A549 (cell line): Measurements from ENCODE around the gene BPIFB4. TPM values are rescaled to one million over a fixed set of nuclear protein-coding genes. Genes with fewer than 3 reads are reported as not detected.

Experiments
- ATAC-seq, 2 experiments: fragments of 200-7000 bp in 1 of 2; fragments of >200 bp in 1 of 2; cut with Nextera tagmentation in 1 of 2; cut with Tn5 transposase in 1 of 2; 3 replicates each; pipeline versions ENCODE4 v1.8.0 to v1.9.1; 2018 to 2020; ENCODE audit warnings: mild to moderate bottlenecking in 1 of 2, moderate library complexity in 1 of 2
- CTCF ChIA-PET: fragments of 300-600 bp; sonication (Branson Sonifier 250); formaldehyde crosslinking; extraction: SDS; loops from one replicate; lab custom pipeline; 2021; ENCODE audit warnings: antibody characterized with exemption, inconsistent platforms; lab: Yijun Ruan, JAX
- POLR2A ChIA-PET: fragments of 350-600 bp; formaldehyde crosslinking; extraction: SDS; loops from one replicate; lab custom pipeline; 2021; ENCODE audit warnings: antibody characterized with exemption, inconsistent platforms; lab: Yijun Ruan, JAX
- DNase-seq, 2 experiments: peaks; one replicate each; pipeline versions ENCODE4 v3.0.0 to v3.0.0-alpha.2; 2011 to 2016; ENCODE audit warnings: low read depth in 1 of 2, low spot score in 1 of 2
- FAIRE-seq: peaks from 2 replicates; lab custom pipeline; 2011; peaks lifted over from hg19 to GRCh38; lab: Jason Lieb, UNC
- H3K27ac ChIP-seq, 2 experiments: fragments of >200 bp; sonication (Bioruptor Twin); formaldehyde crosslinking; 3 replicates each; pipeline ENCODE4 v1.5.1; 2016 to 2017
- H3K4me1 ChIP-seq: fragments of >200 bp; sonication (Bioruptor Twin); formaldehyde crosslinking; 3 replicates; pipeline ENCODE4 v1.6.1; 2016
- H3K4me2 ChIP-seq: fragments of >200 bp; sonication (Bioruptor Twin); formaldehyde crosslinking; 3 replicates; pipeline ENCODE4 v1.6.1; 2016
- H3K4me3 ChIP-seq: fragments of >200 bp; sonication (Bioruptor Twin); formaldehyde crosslinking; 3 replicates; pipeline ENCODE4 v1.5.1; 2016
- H3K9me3 ChIP-seq: fragments of >200 bp; sonication (Bioruptor Twin); formaldehyde crosslinking; 3 replicates; pipeline ENCODE4 v1.6.1; 2016
- BHLHE40 ChIP-seq: IDR thresholded peaks from 2 replicates; pipeline ENCODE4 v1.6.1; 2012; ENCODE audit warnings: low read depth, low read length, inconsistent platforms
- CBX2 ChIP-seq: fragments of 200-600 bp; sonication (generic); IDR thresholded peaks from 2 replicates; pipeline ENCODE4 v1.6.1; 2016; ENCODE audit warnings: low read depth, mild to moderate bottlenecking, borderline replicate concordance
- CBX8 ChIP-seq: fragments of 200-600 bp; sonication (generic); IDR thresholded peaks from 2 replicates; pipeline ENCODE4 v1.6.1; 2016
- FOXS1 ChIP-seq: fragments of 250-450 bp; sonication (Bioruptor Pico); IDR thresholded peaks from 2 replicates; pipeline ENCODE4 v1.5.0; 2020; ENCODE audit warnings: mild to moderate bottlenecking, moderate library complexity
- HOXB13 ChIP-seq: fragments of 250-450 bp; sonication (Bioruptor Pico); IDR thresholded peaks from 2 replicates; pipeline ENCODE4 v1.5.0; 2020; ENCODE audit warnings: low read depth, mild to moderate bottlenecking, moderate library complexity
- HOXB5 ChIP-seq: fragments of 250-450 bp; sonication (Bioruptor Pico); IDR thresholded peaks from 2 replicates; pipeline ENCODE4 v1.5.0; 2020; ENCODE audit warnings: mild to moderate bottlenecking, moderate library complexity
- KDM1A ChIP-seq: fragments of 200-600 bp; sonication (generic); IDR thresholded peaks from 2 replicates; pipeline ENCODE4 v1.6.1; 2016; ENCODE audit warnings: low read depth, mild to moderate bottlenecking
- KDM5A ChIP-seq: fragments of 200-600 bp; sonication (generic); IDR thresholded peaks from 2 replicates; pipeline ENCODE4 v1.6.1; 2016; ENCODE audit warnings: antibody characterized with exemption, mild to moderate bottlenecking
- MAZ ChIP-seq: fragments of 150-350 bp; IDR thresholded peaks from 2 replicates; pipeline ENCODE4 v1.6.1; 2014; ENCODE audit warnings: antibody characterized with exemption, low read depth, low read length, borderline replicate concordance
- RAD21 ChIP-seq, 2 experiments: fragments of >200 bp in 1 of 2; sonication (Bioruptor Twin) in 1 of 2; formaldehyde crosslinking in 1 of 2; IDR thresholded peaks in 1 of 2; conservative IDR thresholded peaks in 1 of 2; 2 replicates in 1 of 2; 3 replicates in 1 of 2; pipeline ENCODE4 v1.6.1; 2012 to 2018; ENCODE audit warnings: inconsistent platforms in 1 of 2
- RARB ChIP-seq: fragments of 250-450 bp; sonication (Bioruptor Pico); IDR thresholded peaks from 2 replicates; pipeline ENCODE4 v1.8.0; 2021; ENCODE audit warnings: mild to moderate bottlenecking, moderate library complexity
- RCOR1 ChIP-seq: fragments of 150-350 bp; IDR thresholded peaks from 2 replicates; pipeline ENCODE4 v1.6.1; 2014; ENCODE audit warnings: antibody characterized with exemption, low read length, low read depth
- RNF2 ChIP-seq: fragments of 200-600 bp; sonication (generic); IDR thresholded peaks from 2 replicates; pipeline ENCODE4 v1.6.1; 2016; ENCODE audit warnings: low read depth, mild to moderate bottlenecking, antibody characterized with exemption, moderate library complexity, borderline replicate concordance
- SMC3 ChIP-seq: fragments of >200 bp; sonication (Bioruptor Twin); formaldehyde crosslinking; IDR thresholded peaks from 3 replicates; pipeline ENCODE4 v1.6.1; 2018; ENCODE audit warnings: inconsistent platforms
- ZNF302 ChIP-seq: fragments of 250-450 bp; sonication (Bioruptor Pico); IDR thresholded peaks from 2 replicates; pipeline ENCODE4 v1.9.0; 2021; ENCODE audit warnings: inconsistent platforms, mild to moderate bottlenecking, moderate library complexity
- ZSCAN20 ChIP-seq: fragments of 250-450 bp; sonication (Bioruptor Pico); IDR thresholded peaks from 2 replicates; pipeline ENCODE4 v1.8.0; 2022; ENCODE audit warnings: mild to moderate bottlenecking, moderate library complexity
- WGBS: methylation state at CpG from one replicate; pipeline ENCODE4 v1.1.6; 2017; ENCODE audit errors: missing lambda C conversion rate; 5-methylcytosine and 5-hydroxymethylcytosine counted together
- polyA plus RNA-seq, 4 experiments: library from polyadenylated mRNA; depleted of rRNA in 3 of 4; stranded (reverse); fragments of >200 nt; fragmentation: RNase III in 1 of 4; extraction: RNeasy Plus Mini Kit Qiagen cat#74134 plus additional on column Dnase treatment in 1 of 4; gene quantifications; 2 replicates in 3 of 4; 3 replicates in 1 of 4; pipeline ENCODE4 v1.2.3, GENCODE V29; 2011 to 2017
- TF ChIP-seq, protein P1 (sequence below): IDR thresholded peaks from 2 replicates; pipeline ENCODE4 v1.6.1; 2012; ENCODE audit warnings: low read depth, borderline replicate concordance
- TF ChIP-seq, protein P2 (sequence below): fragments of 200-600 bp; sonication (generic); IDR thresholded peaks from 2 replicates; pipeline ENCODE4 v1.6.1; 2016; ENCODE audit warnings: antibody characterized with exemption, mild to moderate bottlenecking, moderate library complexity

BPIFB4 gene
- polyA plus RNA-seq, 2 of the 4 experiments (the other 2 are of a cell fraction), result not detected

DNA sequence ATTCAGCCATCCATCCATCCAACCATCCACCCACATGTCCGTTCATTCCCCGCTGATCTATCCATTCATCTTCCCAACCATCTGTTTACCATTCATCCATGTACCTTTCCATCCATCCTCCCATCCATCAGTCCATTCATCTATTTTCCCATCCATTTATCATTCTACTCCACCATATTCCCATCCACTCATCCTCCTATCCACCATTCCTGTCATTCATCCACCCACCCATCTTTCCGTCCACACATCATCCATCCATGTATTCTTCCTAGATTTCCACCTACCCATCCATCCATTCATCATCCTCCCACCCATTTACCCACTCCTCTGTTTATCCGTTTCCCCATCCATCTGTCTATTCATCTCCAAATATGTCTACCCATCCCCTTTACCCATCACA lies 41.2 kb upstream of the BPIFB4 start (continued):
- no peak for TF ChIP-seq ZSCAN20 (CRISPR knock-in tag)

DNA sequence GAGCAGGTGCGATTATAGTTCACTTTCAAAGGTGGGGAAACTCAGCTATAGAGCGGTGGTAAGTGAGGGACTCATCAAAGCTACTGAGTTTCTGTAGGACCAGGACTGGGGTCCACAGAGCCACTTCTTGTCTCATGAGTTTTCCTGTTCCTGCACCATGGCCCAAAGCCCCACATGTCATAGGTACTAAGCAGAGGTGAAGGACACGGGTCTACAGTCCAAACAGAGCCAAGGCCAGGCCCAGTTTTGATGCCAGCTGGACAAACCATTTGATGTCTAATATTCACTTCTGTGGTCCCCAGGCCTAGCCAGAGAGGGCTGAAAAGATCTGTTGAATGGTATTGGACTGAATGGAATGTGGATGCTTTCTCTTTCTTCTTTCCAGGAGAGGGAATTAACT lies 37.0 kb upstream of the BPIFB4 start:
- 44% methylated on average over 3 of the region's 3 CpGs for WGBS
- no peaks in the 10 kb centered on the region for H3K9me3 ChIP-seq
- ChIA-PET CTCF (interaction anchor here (1.0 to 1.5 kb wide), 5 partner anchors 8 to 58 kb away, joined by 3 to 5 read pairs (median 3); partner anchors contain the start of gene SUN5), POLR2A (no interaction called here)
- no peak overlapping the region for H3K4me2 ChIP-seq
- DNase-seq (no peak), FAIRE-seq (no peak), ATAC-seq (no peak)
- H3K4me3 ChIP-seq, result no peak overlapping the region
- H3K27ac ChIP-seq, result no peak overlapping the region
- TF ChIP-seq FOXS1 (CRISPR knock-in tag) (no peak), RARB (CRISPR knock-in tag) (no peak), BHLHE40 (no peak), CBX2 (no peak), RCOR1 (no peak), CBX8 (no peak), RAD21 (conservative IDR thresholded peaks at IDR 0.05 in 1 of 2, IDR thresholded peaks at IDR 0.05 in 1 of 2) (no peak), KDM5A (no peak), MAZ (no peak), RNF2 (no peak)
- TF ChIP-seq, protein P1, sequence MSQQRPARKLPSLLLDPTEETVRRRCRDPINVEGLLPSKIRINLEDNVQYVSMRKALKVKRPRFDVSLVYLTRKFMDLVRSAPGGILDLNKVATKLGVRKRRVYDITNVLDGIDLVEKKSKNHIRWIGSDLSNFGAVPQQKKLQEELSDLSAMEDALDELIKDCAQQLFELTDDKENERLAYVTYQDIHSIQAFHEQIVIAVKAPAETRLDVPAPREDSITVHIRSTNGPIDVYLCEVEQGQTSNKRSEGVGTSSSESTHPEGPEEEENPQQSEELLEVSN, result no peak
- H3K4me1 ChIP-seq, result no peaks in the 10 kb centered on the region

DNA sequence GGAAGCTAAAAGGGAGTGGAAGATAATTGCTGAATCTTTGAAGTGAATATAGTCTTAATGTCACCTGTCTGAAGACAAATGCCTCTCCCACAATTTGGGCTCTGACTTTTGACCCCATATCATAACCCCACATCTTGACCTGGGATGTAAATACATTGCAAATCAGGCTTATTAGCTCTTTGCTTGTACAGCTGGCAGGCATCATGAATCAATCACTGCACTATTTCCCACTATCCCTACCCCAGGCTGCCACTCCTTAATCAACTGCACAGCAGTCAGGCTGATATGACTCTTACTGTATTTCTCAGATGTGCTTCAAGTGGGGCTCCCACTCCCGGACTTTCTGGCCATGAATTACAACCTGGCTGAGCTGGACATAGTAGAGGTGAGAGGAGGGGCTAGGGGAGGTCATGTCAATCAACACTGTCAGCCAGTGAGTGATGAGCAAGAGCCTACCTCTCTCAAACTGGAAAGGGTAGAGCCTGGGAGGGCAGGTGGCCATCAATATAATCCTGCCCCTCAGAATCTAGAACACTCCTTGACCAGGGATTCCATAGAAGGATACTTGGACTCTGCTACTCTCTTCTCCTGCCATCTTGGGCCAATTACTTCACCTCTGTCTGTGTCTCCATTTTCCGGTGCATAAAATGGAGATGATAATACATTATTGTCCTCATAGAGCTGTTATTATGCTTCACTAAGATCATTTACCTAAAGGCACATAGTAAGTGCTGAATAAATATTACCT lies 36.3 kb upstream of the BPIFB4 start:
- no peak for FAIRE-seq
- TF ChIP-seq SMC3, result no peak
- TF ChIP-seq HOXB13 (CRISPR knock-in tag), result no peak
- TF ChIP-seq, protein P2, sequence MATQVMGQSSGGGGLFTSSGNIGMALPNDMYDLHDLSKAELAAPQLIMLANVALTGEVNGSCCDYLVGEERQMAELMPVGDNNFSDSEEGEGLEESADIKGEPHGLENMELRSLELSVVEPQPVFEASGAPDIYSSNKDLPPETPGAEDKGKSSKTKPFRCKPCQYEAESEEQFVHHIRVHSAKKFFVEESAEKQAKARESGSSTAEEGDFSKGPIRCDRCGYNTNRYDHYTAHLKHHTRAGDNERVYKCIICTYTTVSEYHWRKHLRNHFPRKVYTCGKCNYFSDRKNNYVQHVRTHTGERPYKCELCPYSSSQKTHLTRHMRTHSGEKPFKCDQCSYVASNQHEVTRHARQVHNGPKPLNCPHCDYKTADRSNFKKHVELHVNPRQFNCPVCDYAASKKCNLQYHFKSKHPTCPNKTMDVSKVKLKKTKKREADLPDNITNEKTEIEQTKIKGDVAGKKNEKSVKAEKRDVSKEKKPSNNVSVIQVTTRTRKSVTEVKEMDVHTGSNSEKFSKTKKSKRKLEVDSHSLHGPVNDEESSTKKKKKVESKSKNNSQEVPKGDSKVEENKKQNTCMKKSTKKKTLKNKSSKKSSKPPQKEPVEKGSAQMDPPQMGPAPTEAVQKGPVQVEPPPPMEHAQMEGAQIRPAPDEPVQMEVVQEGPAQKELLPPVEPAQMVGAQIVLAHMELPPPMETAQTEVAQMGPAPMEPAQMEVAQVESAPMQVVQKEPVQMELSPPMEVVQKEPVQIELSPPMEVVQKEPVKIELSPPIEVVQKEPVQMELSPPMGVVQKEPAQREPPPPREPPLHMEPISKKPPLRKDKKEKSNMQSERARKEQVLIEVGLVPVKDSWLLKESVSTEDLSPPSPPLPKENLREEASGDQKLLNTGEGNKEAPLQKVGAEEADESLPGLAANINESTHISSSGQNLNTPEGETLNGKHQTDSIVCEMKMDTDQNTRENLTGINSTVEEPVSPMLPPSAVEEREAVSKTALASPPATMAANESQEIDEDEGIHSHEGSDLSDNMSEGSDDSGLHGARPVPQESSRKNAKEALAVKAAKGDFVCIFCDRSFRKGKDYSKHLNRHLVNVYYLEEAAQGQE, result no peak
- TF ChIP-seq HOXB5 (CRISPR knock-in tag), result no peak
- no peak for TF ChIP-seq KDM1A
- no peak for TF ChIP-seq ZNF302 (CRISPR knock-in tag)
- ATAC-seq, result no peak

More for the DNA sequence above, 36.3 kb upstream of the BPIFB4 start:
- Histone ChIP-seq H3K4me2 (no peak overlapping the region), H3K4me1 (no peaks in the 10 kb centered on the region), H3K27ac (no peak overlapping the region), H3K9me3 (no peaks in the 10 kb centered on the region), H3K4me3 (no peak overlapping the region)
- POLR2A ChIA-PET, result no interaction called here
- CTCF ChIA-PET, result interaction anchor here (1.0 to 1.4 kb wide), 4 partner anchors 8 to 141 kb away, joined by 3 to 4 read pairs (median 3); no protein-coding TSS in a partner anchor
- DNase-seq, result no peak
- WGBS, result 48% methylated on average over 2 of the region's 2 CpGs
